WTC11 (cell line): ENCODE data around the gene PSMA3.

ENCODE experiments used
- CTCF ChIP-seq: fragments of 200-600 bp; IDR thresholded peaks from 2 replicates; pipeline ENCODE4 v1.8.0; 2022; ENCODE audit warnings: antibody characterized with exemption
- E2F1 ChIP-seq: sonication (generic); formaldehyde crosslinking; IDR thresholded peaks from 2 replicates; pipeline ENCODE4 v1.8.0; 2022; ENCODE audit warnings: mild to moderate bottlenecking, missing genetic modification reagents
- FOXP1 ChIP-seq: sonication (generic); formaldehyde crosslinking; IDR thresholded peaks from 2 replicates; pipeline ENCODE4 v1.8.0; 2022; ENCODE audit warnings: missing genetic modification reagents, mild to moderate bottlenecking, moderate library complexity, borderline replicate concordance
- HMGA2 ChIP-seq: fragments of 250-450 bp; sonication (Bioruptor Pico); IDR thresholded peaks from 2 replicates; pipeline ENCODE4 v1.4.0; 2021; ENCODE audit warnings: mild to moderate bottlenecking, moderate library complexity
- NFYB ChIP-seq: sonication (generic); formaldehyde crosslinking; conservative IDR thresholded peaks from 2 replicates; pipeline ENCODE4 v1.8.0; 2022; ENCODE audit warnings: low read depth, missing genetic modification reagents
- NR1H2 ChIP-seq: sonication (generic); formaldehyde crosslinking; IDR thresholded peaks from 2 replicates; pipeline ENCODE4 v1.9.0; 2021; ENCODE audit warnings: mild to moderate bottlenecking, moderate library complexity, missing genetic modification reagents
- SP1 ChIP-seq: sonication (generic); formaldehyde crosslinking; conservative IDR thresholded peaks from 2 replicates; pipeline ENCODE4 v1.8.1; 2022; ENCODE audit warnings: missing genetic modification reagents
- TF ChIP-seq, protein P1 (sequence below): sonication (generic); formaldehyde crosslinking; IDR thresholded peaks from 2 replicates; pipeline ENCODE4 v1.8.0; 2022; ENCODE audit warnings: mild to moderate bottlenecking, missing genetic modification reagents

- TF ChIP-seq HMGA2 (CRISPR knock-in tag) = no peak
- TF ChIP-seq FOXP1 (CRISPR knock-in tag) = no peak
- TF ChIP-seq CTCF = no peak
- TF ChIP-seq, protein P1, sequence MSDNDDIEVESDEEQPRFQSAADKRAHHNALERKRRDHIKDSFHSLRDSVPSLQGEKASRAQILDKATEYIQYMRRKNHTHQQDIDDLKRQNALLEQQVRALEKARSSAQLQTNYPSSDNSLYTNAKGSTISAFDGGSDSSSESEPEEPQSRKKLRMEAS (CRISPR knock-in tag) = no peak
- no peak for TF ChIP-seq NR1H2 (CRISPR knock-in tag)
- no peak for TF ChIP-seq NFYB (CRISPR knock-in tag)
- TF ChIP-seq SP1 (CRISPR knock-in tag) = no peak
- TF ChIP-seq E2F1 = no peak
Measured at GRCh38 chr14:58281969-58282368, 37.3 kb downstream of the PSMA3 start.
